SH-SY5Y (cell line): Measurements from ENCODE around the gene MAP2K7.

ENCODE experiments used
- GATA2 ChIP-seq: IDR thresholded peaks from 2 replicates; pipeline ENCODE4 v1.6.1; 2011; ENCODE audit warnings: mild to moderate bottlenecking, low read depth, low read length
- GATA3 ChIP-seq: IDR thresholded peaks from 2 replicates; pipeline ENCODE4 v1.6.1; 2011; ENCODE audit warnings: low read depth, mild to moderate bottlenecking, low read length, moderate library complexity

DNA sequence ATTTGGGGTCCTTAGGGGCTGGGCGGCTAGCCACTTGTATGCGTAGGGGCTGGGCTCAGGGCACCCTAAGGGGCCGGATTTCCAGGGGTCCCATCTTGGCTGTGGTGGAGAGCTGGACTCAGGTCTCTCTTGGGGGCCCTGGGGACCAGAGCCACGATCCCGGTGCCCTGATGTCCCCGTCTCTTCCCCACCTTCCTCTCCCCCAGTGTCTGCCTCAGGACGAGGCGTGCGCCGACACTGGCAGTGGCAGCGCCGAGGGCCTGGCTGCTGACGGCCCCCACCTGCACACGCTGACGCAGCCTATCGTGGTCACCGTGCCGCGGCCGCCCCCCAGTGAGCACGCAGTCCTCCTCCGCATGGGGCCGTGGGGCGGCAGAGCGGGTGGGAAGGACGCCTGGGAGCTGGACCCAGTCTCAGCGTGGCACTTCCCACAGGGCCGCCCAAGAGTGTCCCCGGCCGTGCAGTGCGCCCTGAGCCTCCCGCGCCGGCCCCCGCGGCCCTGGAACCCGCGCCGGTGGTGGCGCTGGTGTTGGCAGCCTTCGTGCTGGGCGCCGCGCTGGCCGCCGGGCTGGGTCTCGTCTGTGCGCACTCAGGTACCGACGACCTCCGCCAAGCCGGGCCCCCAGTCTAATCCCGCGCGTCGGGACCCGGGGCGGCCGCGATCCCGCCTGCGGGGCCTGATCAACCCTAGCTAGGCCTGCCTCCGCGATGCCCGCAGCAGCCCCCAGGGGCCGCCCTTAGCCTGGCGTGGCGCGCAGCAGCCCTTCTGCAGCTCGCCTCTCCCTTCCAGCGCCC, 13.8 kb downstream of the MAP2K7 start:
- TF ChIP-seq GATA2 (no peak), GATA3 (no peak)
